SJSA1 (cell line): ENCODE measurements around the gene NFIL3. TPM values are rescaled to one million over a fixed set of nuclear protein-coding genes. Genes with fewer than 3 reads are reported as not detected.

Source experiments
- total RNA-seq: library from RNA; depleted of rRNA; stranded (reverse); fragments of >200 nt; shearing (Covaris generic); gene quantifications from 2 replicates; pipeline ENCODE4 v1.2.3, GENCODE V29; 2014; rRNA removed

Gene NFIL3
- total RNA-seq, 1 experiment from 2014 or later = 9.0 TPM

Other genes with a start within 250 kb of the NFIL3 start
- gene AUH, start 61.9 kb downstream of the NFIL3 start, total RNA-seq = 15.3 and 20.7 TPM in 2 replicates